Central memory CD8-positive, alpha-beta T cell (primary cell): ENCODE data around the gene FBXL3.

ENCODE experiments used
- ATAC-seq: fragments of 150-1000 bp; cut with Tn5 transposase; replicated peaks from 2 replicates; pipeline ENCODE4 v1.10.0; 2022; ENCODE audit warnings: mild to moderate bottlenecking, moderate FRiP score, moderate number of reproducible peaks; ENCODE audit not compliant: poor library complexity, severe bottlenecking; ENCODE audit errors: extremely low read depth
- DNase-seq, 2 donors: peaks; one replicate each; pipeline ENCODE4 v3.0.0; 2021; ENCODE audit warnings: low spot score in 2 of 2
- H3K27ac Mint-ChIP-seq: one replicate; pipeline ENCODE4 v1.8.0; 2022; ENCODE audit warnings: low read depth, mild to moderate bottlenecking, moderate library complexity, mixed read lengths
- H3K27me3 Mint-ChIP-seq: one replicate; pipeline ENCODE4 v1.8.0; 2022; ENCODE audit warnings: mixed read lengths
- H3K36me3 Mint-ChIP-seq: one replicate; pipeline ENCODE4 v1.8.0; 2022; ENCODE audit warnings: mild to moderate bottlenecking, moderate library complexity, mixed read lengths; ENCODE audit not compliant: insufficient read depth
- H3K4me1 Mint-ChIP-seq: one replicate; pipeline ENCODE4 v1.8.0; 2022; ENCODE audit warnings: mixed read lengths
- H3K4me3 Mint-ChIP-seq: one replicate; pipeline ENCODE4 v1.8.0; 2022; ENCODE audit warnings: mild to moderate bottlenecking, moderate library complexity, mixed read lengths
- H3K9me3 Mint-ChIP-seq: one replicate; pipeline ENCODE4 v1.8.0; 2022; ENCODE audit warnings: mixed read lengths

The FBXL3 gene

GRCh38 chr13:77040835-77041234 lies 13.9 kb upstream of the FBXL3 start:
- H3K36me3 Mint-ChIP-seq, result peaks cover 6% of the 10 kb centered on the region
- no peaks in the 10 kb centered on the region for H3K4me1 Mint-ChIP-seq
- H3K9me3 Mint-ChIP-seq, result no peaks in the 10 kb centered on the region
- no peak overlapping the region for H3K4me3 Mint-ChIP-seq
- ATAC-seq (no peak), DNase-seq (no peak)
- H3K27me3 Mint-ChIP-seq, result no peaks in the 10 kb centered on the region
- H3K27ac Mint-ChIP-seq, result no peak overlapping the region

DNA sequence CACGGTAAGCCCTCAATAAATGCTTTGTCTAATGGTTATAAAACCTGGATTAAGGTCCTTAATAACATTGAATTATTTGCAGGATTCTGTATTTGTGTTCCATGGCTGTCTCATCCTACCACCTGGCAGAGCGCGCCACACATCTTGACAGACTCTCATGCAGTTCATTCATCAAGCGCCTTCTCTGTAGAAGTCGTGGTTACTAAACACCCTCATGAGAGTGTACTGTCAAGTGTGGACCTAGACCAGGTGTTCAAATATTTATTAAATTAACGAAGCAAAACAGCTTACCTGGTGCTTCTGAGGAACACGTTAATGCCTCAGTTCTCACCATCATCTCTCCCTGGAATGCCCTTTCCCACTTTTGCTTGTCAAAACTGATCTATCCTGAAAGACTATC lies 13.1 kb upstream of the FBXL3 start:
- H3K27me3 Mint-ChIP-seq, result no peaks in the 10 kb centered on the region
- H3K36me3 Mint-ChIP-seq, result peaks cover 6% of the 10 kb centered on the region
- no peak for ATAC-seq
- H3K27ac Mint-ChIP-seq, result no peak overlapping the region
- H3K4me1 Mint-ChIP-seq, result no peaks in the 10 kb centered on the region
- H3K4me3 Mint-ChIP-seq, result no peak overlapping the region
- no peak for DNase-seq
- no peaks in the 10 kb centered on the region for H3K9me3 Mint-ChIP-seq

GRCh38 chr13:77038907-77039480 lies 12.0 kb upstream of the FBXL3 start:
- ATAC-seq, result no peak
- peaks cover 7% of the 10 kb centered on the region for H3K27me3 Mint-ChIP-seq
- H3K4me1 Mint-ChIP-seq, result no peaks in the 10 kb centered on the region

GRCh38 chr13:77036279-77036678 lies 9.3 kb upstream of the FBXL3 start:
- ATAC-seq (no peak), DNase-seq (no peak)
- no peaks in the 10 kb centered on the region for H3K9me3 Mint-ChIP-seq
- H3K27me3 Mint-ChIP-seq, result peaks cover 14% of the 10 kb centered on the region
- H3K4me3 Mint-ChIP-seq, result no peak overlapping the region
- no peak overlapping the region for H3K27ac Mint-ChIP-seq
- H3K36me3 Mint-ChIP-seq, result no peaks in the 10 kb centered on the region
- H3K4me1 Mint-ChIP-seq, result no peaks in the 10 kb centered on the region

More at GRCh38 chr13:77038907-77039480, 12.0 kb upstream of the FBXL3 start:
- H3K27ac Mint-ChIP-seq, result no peak overlapping the region
- H3K9me3 Mint-ChIP-seq, result no peaks in the 10 kb centered on the region
- peaks cover 5% of the 10 kb centered on the region for H3K36me3 Mint-ChIP-seq
- no peak for DNase-seq
- H3K4me3 Mint-ChIP-seq, result no peak overlapping the region

DNA sequence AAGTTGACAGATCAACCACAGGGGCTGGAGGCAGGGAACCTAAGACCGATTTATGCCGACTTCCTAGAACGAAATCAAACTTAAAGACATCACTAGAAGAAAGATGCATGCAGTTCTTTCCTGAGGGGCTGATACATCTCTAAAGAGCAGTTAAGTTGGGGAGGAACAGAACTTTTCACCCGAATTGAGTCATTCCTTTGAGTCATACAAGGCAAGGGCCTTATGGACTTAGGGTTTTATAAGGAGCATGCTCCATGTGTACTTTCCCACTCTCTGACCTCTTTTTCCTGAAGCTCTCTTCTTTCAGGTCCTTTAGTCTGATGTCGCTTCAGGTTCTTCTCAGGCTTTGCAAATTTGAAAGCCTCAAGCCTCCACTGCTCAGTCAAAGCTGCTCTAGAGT lies 7.9 kb upstream of the FBXL3 start:
- Mint-ChIP-seq H3K4me1 (no peaks in the 10 kb centered on the region), H3K4me3 (no peak overlapping the region), H3K27ac (no peak overlapping the region), H3K27me3 (peaks cover 14% of the 10 kb centered on the region), H3K9me3 (no peaks in the 10 kb centered on the region), H3K36me3 (no peaks in the 10 kb centered on the region)
- ATAC-seq, result no peak
- no peak for DNase-seq

- peaks cover 14% of the 10 kb centered on the region for H3K27me3 Mint-ChIP-seq
- H3K36me3 Mint-ChIP-seq, result no peaks in the 10 kb centered on the region
- no peak for DNase-seq
- no peak overlapping the region for H3K4me3 Mint-ChIP-seq
- H3K4me1 Mint-ChIP-seq, result no peaks in the 10 kb centered on the region
- no peaks in the 10 kb centered on the region for H3K9me3 Mint-ChIP-seq
- no peak for ATAC-seq
- H3K27ac Mint-ChIP-seq, result no peak overlapping the region
Measured at GRCh38 chr13:77033717-77034302, 6.9 kb upstream of the FBXL3 start.

DNA sequence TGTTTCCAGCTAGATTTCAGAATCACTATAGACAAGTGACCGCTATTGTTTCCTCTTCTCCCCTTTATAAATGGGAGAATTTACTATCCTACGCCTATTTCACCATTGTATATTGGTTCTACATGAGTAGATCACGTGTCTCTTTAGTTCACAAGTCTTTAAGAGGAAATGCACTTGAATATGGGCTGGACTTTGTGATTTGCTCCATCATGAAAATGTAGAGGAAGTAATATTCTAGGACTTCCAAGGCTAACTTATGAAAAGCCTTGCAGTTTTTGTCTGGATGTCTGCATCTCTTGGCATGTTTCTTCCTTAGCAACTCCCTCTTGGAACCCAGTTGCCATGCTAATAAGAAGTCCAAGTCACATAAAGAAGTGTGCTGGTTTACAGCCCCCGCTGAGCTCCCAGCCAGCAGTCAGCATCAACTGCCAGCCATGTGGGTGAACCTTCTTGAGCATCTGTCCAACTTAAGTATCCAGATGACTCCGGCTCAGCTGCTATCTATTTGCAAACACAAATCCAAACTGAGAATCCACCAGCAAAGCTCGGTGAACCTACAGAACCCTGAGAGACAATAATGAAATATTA lies 4.8 kb upstream of the FBXL3 start:
- no peak overlapping the region for H3K4me3 Mint-ChIP-seq
- no peaks in the 10 kb centered on the region for H3K9me3 Mint-ChIP-seq
- H3K36me3 Mint-ChIP-seq, result peaks cover 5% of the 10 kb centered on the region
- DNase-seq, result no peak
- peak overlapping the region; percentile 45 for H3K27ac Mint-ChIP-seq
- no peak for ATAC-seq
- peaks cover 13% of the 10 kb centered on the region for H3K4me1 Mint-ChIP-seq
- peaks cover 14% of the 10 kb centered on the region for H3K27me3 Mint-ChIP-seq

GRCh38 chr13:77029436-77029835 lies 2.5 kb upstream of the FBXL3 start:
- Mint-ChIP-seq H3K27ac (no peak overlapping the region), H3K36me3 (peaks cover 15% of the 10 kb centered on the region), H3K27me3 (peaks cover 11% of the 10 kb centered on the region), H3K4me3 (no peak overlapping the region), H3K4me1 (peaks cover 26% of the 10 kb centered on the region), H3K9me3 (no peaks in the 10 kb centered on the region)
- no peak for DNase-seq
- no peak for ATAC-seq

- DNase-seq (no peak), ATAC-seq (no peak)
- Mint-ChIP-seq H3K36me3 (peaks cover 19% of the 10 kb centered on the region), H3K27me3 (no peaks in the 10 kb centered on the region), H3K4me3 (peak overlapping the region; percentile 94), H3K4me1 (peaks cover 35% of the 10 kb centered on the region), H3K9me3 (no peaks in the 10 kb centered on the region), H3K27ac (no peak overlapping the region)
Measured at GRCh38 chr13:77028202-77028601, 1.2 kb upstream of the FBXL3 start.

DNA sequence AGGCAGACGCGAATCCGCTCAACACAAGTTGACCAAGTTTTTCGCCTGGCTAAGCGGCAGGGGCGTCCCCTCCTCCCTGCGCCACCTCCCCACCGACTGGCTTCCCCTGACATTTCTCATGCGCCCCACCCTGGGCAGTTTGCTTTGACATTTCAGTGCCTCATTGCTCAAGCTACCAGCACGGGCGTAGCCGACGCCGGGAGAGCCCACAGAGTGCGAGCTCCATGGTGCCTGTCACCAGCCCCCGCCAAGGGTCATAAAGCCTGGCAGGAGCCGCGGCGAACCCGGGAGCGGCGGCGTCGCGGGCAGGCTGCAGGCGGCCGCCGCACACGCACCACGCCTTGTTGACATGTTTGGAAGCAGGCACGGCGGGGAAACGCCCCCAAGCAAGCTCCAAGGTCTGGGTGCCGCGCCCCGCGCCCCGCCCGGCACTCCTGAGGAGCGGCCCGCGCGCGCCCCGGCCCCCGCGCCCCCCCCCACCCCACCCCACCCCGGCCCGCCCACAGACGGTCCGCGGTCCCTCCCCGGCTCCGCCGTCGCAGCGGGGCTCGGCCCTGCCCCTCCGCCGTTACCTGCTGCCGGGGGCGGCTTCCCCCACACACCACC lies 601 bp downstream of the FBXL3 start:
- H3K4me1 Mint-ChIP-seq, result peaks cover 51% of the 10 kb centered on the region
- ATAC-seq, result peak; percentile 56

GRCh38 chr13:77022341-77022740 lies 4.6 kb downstream of the FBXL3 start:
- no peaks in the 10 kb centered on the region for H3K9me3 Mint-ChIP-seq
- ATAC-seq (no peak), DNase-seq (no peak)
- H3K36me3 Mint-ChIP-seq, result peaks cover 29% of the 10 kb centered on the region
- H3K4me3 Mint-ChIP-seq, result peak overlapping the region; percentile 44
- H3K27ac Mint-ChIP-seq, result peak overlapping the region; percentile 53
- H3K4me1 Mint-ChIP-seq, result peaks cover 54% of the 10 kb centered on the region
- H3K27me3 Mint-ChIP-seq, result no peaks in the 10 kb centered on the region

More for the DNA sequence above, 601 bp downstream of the FBXL3 start:
- Mint-ChIP-seq H3K27me3 (no peaks in the 10 kb centered on the region), H3K27ac (peak overlapping the region; percentile 100), H3K4me3 (peak overlapping the region; percentile 94), H3K9me3 (no peaks in the 10 kb centered on the region), H3K36me3 (peaks cover 21% of the 10 kb centered on the region)
- peak; percentile 48 to 57 for DNase-seq

GRCh38 chr13:77019756-77020155 lies 7.2 kb downstream of the FBXL3 start:
- ATAC-seq, result no peak
- Mint-ChIP-seq H3K27ac (no peak overlapping the region), H3K27me3 (no peaks in the 10 kb centered on the region), H3K4me3 (no peak overlapping the region), H3K4me1 (peaks cover 46% of the 10 kb centered on the region), H3K9me3 (no peaks in the 10 kb centered on the region), H3K36me3 (peaks cover 34% of the 10 kb centered on the region)
- no peak for DNase-seq
